ENCODE results near the gene NDUFS7. TPM values are rescaled to one million over a fixed set of nuclear protein-coding genes. Genes with fewer than 3 reads are reported as not detected.

NDUFS7 gene
- total and polyA plus RNA-seq, 2 donors from 2014 or later, result 85.5 to 265 TPM

DNA sequence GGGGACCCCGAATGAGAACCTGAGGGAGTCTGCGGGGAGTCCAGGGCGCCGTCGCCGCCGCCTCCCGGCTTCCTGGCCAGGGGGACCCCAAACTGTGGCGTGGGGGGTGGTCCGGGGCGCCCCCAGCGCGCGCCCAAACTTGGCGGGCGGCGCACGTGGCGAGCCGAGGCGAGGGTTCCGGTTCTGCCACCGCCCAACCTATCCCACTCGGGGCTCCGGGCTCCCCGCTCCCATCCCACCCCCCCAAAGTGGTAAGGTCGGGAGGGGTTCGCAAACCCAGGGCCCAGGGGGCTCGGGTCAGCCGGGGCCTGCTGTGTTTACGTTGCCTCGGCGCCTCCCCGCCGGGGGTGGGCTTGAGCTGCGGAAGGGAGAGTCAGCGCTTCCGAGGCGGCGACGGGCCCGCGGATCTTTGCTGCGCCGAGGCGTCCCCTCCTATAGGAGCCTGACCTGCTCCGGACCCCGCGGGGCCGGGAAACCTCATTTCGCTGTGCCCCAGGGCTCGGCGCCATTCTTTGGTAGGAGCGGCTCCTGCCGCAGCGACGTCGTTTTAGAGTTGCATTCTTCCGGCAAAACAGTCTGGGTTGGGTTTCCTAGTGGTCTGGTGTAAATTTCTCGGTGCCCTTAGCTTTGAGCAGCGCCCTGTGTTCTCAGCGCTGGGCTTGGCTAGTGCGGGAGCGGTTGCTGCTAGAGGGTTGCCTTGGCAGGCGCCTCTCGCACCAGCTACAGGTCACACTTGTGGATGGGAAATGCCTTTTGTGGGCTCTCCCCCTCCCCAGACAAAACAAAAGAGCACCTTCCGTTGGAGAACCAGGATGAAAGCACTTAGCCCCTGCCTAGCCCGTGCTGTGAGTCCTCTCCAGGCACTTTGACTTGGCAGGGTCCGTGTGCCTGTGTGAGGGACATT is 24.8 kb downstream of the NDUFS7 start:
- Histone ChIP-seq H3K9ac (ENCODE audit: low read length in 3 of 3) (peak overlapping the region; percentile 22 to 78 (median 69)), H3K27ac (ENCODE audit: low read depth in 2 of 2, low read length in 2 of 2) (peak overlapping the region; percentile 80 to 84), H3K27me3 (ENCODE audit: control insufficient read depth, insufficient read depth, low read length) (no peaks in the 10 kb centered on the region), H3K4me3 (ENCODE audit: low read length in 3 of 3) (peak overlapping the region; percentile 47 to 79 (median 51)), H3K9me3 (ENCODE audit: control insufficient read depth in 2 of 3, insufficient read depth in 1 of 3, low read length in 3 of 3) (no peaks in the 10 kb centered on the region), H3K36me3 (ENCODE audit: control insufficient read depth in 2 of 3, insufficient read depth in 3 of 3, low read length in 3 of 3) (no peaks in the 10 kb centered on the region), H3K4me1 (ENCODE audit: control insufficient read depth in 2 of 3, insufficient read depth in 2 of 3, low read depth in 1 of 3, low read length in 3 of 3) (peaks cover 0 to 51% (median 31%) of the 10 kb centered on the region in 3 donors)
- FAIRE-seq, result no peak
- intact Hi-C loops (cut with DNase I), result no loop called here
- DNase-seq, result peak in 4 of 5 donors; percentile 48 to 91 (median 64)
- TF ChIP-seq, protein P1, sequence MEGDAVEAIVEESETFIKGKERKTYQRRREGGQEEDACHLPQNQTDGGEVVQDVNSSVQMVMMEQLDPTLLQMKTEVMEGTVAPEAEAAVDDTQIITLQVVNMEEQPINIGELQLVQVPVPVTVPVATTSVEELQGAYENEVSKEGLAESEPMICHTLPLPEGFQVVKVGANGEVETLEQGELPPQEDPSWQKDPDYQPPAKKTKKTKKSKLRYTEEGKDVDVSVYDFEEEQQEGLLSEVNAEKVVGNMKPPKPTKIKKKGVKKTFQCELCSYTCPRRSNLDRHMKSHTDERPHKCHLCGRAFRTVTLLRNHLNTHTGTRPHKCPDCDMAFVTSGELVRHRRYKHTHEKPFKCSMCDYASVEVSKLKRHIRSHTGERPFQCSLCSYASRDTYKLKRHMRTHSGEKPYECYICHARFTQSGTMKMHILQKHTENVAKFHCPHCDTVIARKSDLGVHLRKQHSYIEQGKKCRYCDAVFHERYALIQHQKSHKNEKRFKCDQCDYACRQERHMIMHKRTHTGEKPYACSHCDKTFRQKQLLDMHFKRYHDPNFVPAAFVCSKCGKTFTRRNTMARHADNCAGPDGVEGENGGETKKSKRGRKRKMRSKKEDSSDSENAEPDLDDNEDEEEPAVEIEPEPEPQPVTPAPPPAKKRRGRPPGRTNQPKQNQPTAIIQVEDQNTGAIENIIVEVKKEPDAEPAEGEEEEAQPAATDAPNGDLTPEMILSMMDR (IDR thresholded peaks at IDR 0.05; ENCODE audit: borderline replicate concordance, extremely low read depth, insufficient read depth), result no peak

DNA sequence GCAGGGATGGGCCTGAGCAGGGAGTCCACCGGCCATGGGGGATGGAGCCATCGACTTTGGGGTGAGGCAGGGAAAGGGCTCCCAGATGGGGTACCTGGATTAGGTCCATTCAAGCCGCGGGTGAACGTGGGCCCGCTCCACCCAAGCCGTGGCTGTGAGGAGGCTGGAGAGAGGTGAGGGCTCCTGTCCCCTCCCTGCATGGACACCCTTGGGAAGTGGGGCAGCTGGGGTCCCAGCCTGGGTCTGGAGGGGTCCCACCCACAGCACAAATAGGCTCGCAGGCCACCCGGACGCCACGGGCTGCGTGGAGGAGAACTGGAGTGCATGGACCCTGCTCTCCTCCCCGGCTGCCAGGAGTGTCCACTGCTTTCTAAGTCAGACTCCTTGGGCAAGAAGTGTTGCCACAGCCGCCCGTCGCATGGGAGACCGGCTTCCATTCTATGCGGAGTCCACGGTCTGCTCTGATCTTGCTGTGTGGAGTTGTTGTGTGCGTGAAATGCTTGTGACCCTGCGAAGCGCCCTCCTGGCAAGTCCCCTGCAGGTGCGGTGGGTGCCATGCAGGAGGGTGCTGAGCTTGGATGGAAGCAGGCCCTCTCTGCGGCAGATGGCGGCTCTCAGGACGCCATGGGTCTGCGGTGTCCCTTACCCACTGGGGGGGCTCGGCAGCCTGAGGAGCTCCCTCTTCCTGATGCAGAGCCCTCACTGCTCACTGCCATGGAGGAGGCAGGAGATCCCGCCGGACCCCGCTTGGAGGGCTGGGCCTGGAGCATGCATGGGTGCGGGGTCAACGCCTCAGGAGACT is 25.7 kb downstream of the NDUFS7 start:
- no peaks in the 10 kb centered on the region for H3K9me3 ChIP-seq (ENCODE audit: control insufficient read depth in 2 of 3, insufficient read depth in 1 of 3, low read length in 3 of 3)
- DNase-seq (peak in 1 of 5 donors; percentile 80), FAIRE-seq (no peak)
- H3K36me3 ChIP-seq (ENCODE audit: control insufficient read depth in 2 of 3, insufficient read depth in 3 of 3, low read length in 3 of 3), result no peaks in the 10 kb centered on the region
- intact Hi-C loops (cut with DNase I), result no loop called here
- H3K9ac ChIP-seq (ENCODE audit: low read length in 3 of 3), result peak overlapping the region in 2 of 3 donors; percentile 61 to 78
- no peaks in the 10 kb centered on the region for H3K27me3 ChIP-seq (ENCODE audit: control insufficient read depth, insufficient read depth, low read length)
- H3K4me1 ChIP-seq (ENCODE audit: control insufficient read depth in 2 of 3, insufficient read depth in 2 of 3, low read depth in 1 of 3, low read length in 3 of 3), result peaks cover 0 to 51% (median 31%) of the 10 kb centered on the region in 3 donors
- H3K27ac ChIP-seq (ENCODE audit: low read depth in 2 of 2, low read length in 2 of 2), result peak overlapping the region; percentile 8 to 80
- H3K4me3 ChIP-seq (ENCODE audit: low read length in 3 of 3), result peak overlapping the region; percentile 47 to 79 (median 51)
- TF ChIP-seq, protein P1 (IDR thresholded peaks at IDR 0.05; ENCODE audit: borderline replicate concordance, extremely low read depth, insufficient read depth), result no peak

DNA sequence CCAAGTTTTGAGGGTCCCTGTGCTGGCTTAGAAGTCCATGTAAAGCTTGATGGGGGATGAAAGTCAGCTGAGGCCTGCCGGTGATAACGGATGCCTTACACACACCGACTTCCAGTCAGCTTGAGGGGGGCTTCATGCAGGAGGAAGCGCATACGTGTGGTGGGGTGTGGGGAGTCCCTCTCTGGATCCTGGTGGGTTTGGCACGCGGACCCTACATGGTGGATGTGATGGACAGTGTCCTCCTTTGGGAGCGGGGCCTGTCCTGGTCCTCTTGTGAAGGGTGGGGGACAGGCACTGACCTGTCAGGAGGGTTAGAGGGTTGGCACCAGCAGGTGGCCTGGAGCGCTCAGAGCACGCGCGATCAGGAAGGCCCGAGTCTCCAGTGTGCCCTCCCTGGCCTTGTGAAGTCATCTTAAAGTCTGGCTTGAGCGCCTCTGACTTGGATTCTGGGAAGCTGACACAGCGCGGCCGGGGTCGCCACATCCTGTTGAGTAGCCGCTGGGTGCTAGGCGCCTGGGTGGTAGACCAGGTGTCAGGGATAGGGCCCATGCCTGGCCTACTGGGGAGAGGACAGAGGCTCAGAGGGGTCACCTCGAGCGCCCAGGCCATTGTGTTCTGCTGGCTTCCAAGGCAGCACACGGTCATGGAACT is 26.6 kb downstream of the NDUFS7 start:
- Histone ChIP-seq H3K9ac (ENCODE audit: low read length in 3 of 3) (peak overlapping the region in 1 of 3 donors; percentile 78), H3K36me3 (ENCODE audit: control insufficient read depth in 2 of 3, insufficient read depth in 3 of 3, low read length in 3 of 3) (no peaks in the 10 kb centered on the region), H3K27me3 (ENCODE audit: control insufficient read depth, insufficient read depth, low read length) (no peaks in the 10 kb centered on the region), H3K27ac (ENCODE audit: low read depth in 2 of 2, low read length in 2 of 2) (peak overlapping the region; percentile 1 to 60), H3K4me1 (ENCODE audit: control insufficient read depth in 2 of 3, insufficient read depth in 2 of 3, low read depth in 1 of 3, low read length in 3 of 3) (peaks cover 0 to 57% (median 36%) of the 10 kb centered on the region in 3 donors), H3K9me3 (ENCODE audit: control insufficient read depth in 2 of 3, insufficient read depth in 1 of 3, low read length in 3 of 3) (no peaks in the 10 kb centered on the region), H3K4me3 (ENCODE audit: low read length in 3 of 3) (peak overlapping the region in 2 of 3 donors; percentile 47 to 79)
- TF ChIP-seq, protein P1 (IDR thresholded peaks at IDR 0.05; ENCODE audit: borderline replicate concordance, extremely low read depth, insufficient read depth), result no peak
- FAIRE-seq (no peak), DNase-seq (peak in 2 of 5 donors; percentile 39 to 61)
- intact Hi-C loops (cut with DNase I), result no loop called here

All from kidney (tissue), 14 donors.